GM10248 (cell line): ENCODE results near the gene OR9I1.

Source experiments
- CTCF ChIA-PET: fragments of 300-600 bp; sonication (Branson Sonifier 250); formaldehyde crosslinking; extraction: SDS; loops from one replicate; lab custom pipeline; 2021; ENCODE audit warnings: antibody characterized with exemption; lab: Yijun Ruan, JAX
- POLR2A ChIA-PET: fragments of 350-650 bp; sonication (Branson Sonifier 250); formaldehyde crosslinking; extraction: SDS; loops from one replicate; lab custom pipeline; 2020; ENCODE audit warnings: antibody characterized with exemption; lab: Yijun Ruan, JAX
- DNase-seq: peaks from one replicate; pipeline ENCODE4 v3.0.0; 2012; ENCODE audit errors: extremely low spot score
- CTCF ChIP-seq: IDR thresholded peaks from 2 replicates; pipeline ENCODE4 v1.5.1; 2012; ENCODE audit warnings: mild to moderate bottlenecking, low read depth; ENCODE audit errors: extremely low read depth, missing control alignments, control extremely low read depth

The OR9I1 gene

DNA sequence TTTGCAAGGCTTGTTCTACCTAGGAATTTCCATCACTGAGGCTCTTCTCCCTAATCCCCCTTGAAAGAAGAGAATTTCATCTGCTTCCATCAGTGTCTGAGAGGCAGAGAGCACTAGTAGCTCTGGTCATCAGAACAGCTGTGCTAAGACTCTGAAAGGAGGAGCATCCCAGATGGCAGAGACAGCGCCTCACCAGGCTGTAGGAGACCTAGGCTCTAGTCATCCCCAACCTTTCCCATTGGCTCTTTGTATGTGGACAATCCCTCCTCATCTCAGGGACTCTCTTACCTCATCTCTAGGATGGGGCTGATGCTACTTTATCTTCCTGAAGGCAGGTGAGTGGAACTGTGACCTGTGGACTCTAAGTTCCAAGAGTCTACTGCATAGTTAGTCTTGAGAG is 8.8 kb upstream of the OR9I1 start:
- CTCF ChIA-PET, result interaction anchor here (1.7 kb wide), 1 partner anchor 12 kb away, joined by 3 read pairs; no protein-coding TSS in a partner anchor
- TF ChIP-seq CTCF, result no peak
- DNase-seq, result no peak
- POLR2A ChIA-PET, result no interaction called here

DNA sequence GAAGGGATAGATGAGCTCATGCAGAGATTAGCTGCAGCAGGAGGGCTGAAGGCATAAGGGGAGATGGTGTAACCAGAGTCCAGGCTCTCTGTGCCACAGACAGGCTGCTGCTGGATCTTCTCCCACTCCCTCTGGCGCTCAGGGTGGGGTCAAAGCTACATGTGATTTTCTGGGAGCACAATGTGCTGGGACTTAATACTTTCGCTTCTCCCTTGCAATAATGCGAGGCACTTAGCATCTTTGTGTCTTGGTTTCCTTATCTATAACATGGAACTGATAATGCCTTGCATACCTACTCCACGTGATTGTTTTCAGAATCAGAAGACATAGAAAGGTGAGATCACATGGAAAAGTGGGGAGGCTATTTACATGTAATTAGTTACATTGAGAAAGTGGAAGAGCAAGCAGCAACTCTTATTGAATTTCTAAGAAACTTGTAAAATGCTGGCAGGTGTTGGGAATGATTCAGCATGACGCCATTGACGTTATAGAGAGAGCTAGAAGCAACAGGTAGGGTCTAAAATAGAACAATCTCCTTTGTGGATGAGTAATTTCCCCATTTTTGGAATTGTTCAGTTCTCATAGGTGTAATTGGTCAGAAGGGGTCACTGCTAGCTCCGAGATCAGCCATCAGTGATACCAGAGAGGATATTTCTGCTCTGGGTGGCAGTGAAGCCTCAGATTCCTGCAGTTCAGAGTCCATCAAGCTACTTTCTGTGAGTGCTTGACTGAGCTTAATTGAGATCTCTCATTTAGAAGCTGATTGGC is 8.2 kb upstream of the OR9I1 start:
- POLR2A ChIA-PET, result no interaction called here
- CTCF ChIA-PET, result interaction anchor here (1.7 kb wide), 1 partner anchor 12 kb away, joined by 3 read pairs; no protein-coding TSS in a partner anchor
- DNase-seq, result no peak

GRCh38 chr11:58127350-58127749 is 2.0 kb upstream of the OR9I1 start:
- DNase-seq, result no peak
- TF ChIP-seq CTCF, result no peak
- ChIA-PET POLR2A (no interaction called here), CTCF (interaction anchor here (3.1 kb wide), 1 partner anchor 14 kb away, joined by 7 read pairs; no protein-coding TSS in a partner anchor)

More for the DNA sequence above, 8.2 kb upstream of the OR9I1 start:
- TF ChIP-seq CTCF, result no peak

DNA sequence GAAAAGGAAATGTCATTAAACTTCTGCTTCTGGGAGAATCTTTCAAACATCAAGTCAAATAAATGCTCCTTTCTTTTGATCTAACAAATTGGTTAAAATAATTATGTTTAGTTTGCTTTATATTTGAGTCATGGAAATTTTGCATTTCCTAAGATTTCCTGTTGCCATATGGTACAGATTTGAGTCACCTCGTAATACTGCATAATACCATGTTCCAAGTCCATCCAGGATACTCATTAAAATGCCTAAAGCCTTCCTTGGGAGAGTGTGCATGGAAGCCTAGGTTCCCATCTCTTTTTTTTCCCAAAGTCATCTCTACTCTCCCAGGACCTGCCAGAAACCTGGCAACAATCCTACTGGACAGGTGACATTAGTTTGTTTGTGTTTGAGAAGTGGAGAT is 4.2 kb downstream of the OR9I1 start:
- TF ChIP-seq CTCF, result no peak
- no peak for DNase-seq
- CTCF ChIA-PET, result interaction anchor here (1.0 kb wide), 1 partner anchor 12 kb away, joined by 3 read pairs; no protein-coding TSS in a partner anchor
- POLR2A ChIA-PET, result no interaction called here

DNA sequence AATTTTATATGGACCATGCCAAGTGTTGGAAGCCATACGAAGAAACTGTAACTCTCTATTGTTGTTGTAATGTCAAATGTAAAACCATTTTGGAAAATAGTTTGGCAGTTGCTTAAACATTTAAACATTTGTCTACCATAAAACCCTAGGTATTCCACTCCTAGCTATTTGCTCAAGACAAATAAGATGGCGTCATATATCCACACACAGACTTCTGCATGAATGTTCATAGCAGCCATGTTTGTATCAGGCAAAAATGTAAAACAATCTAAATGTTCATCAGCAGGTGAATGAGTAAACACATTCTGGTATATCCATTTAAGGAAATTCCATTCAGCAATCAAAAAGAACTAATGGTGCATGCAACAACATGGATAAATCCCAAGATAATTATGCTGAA is 27.9 kb downstream of the OR9I1 start:
- ChIA-PET CTCF (no interaction called here), POLR2A (no interaction called here)
- no peak for DNase-seq
- no peak for TF ChIP-seq CTCF

- DNase-seq, result no peak
- ChIA-PET CTCF (no interaction called here), POLR2A (no interaction called here)
- TF ChIP-seq CTCF, result no peak
Measured at GRCh38 chr11:58086528-58086927, 38.8 kb downstream of the OR9I1 start.
